GM19238 (cell line): ENCODE results near the gene FGB.
"Not testable (repeated sequence)": the region's sequence is repeated elsewhere in the genome, so short reads cannot be mapped to it uniquely, and the experiment has no call there.

Source experiments
- DNase-seq: peaks from one replicate; pipeline ENCODE4 v3.0.0; 2011; ENCODE audit warnings: low spot score; ENCODE audit not compliant: insufficient read length

FGB gene

GRCh38 chr4:154565704-154566103, 2.9 kb downstream of the FGB start:
- DNase-seq, result no peak

GRCh38 chr4:154566639-154567204, 3.9 kb downstream of the FGB start:
- DNase-seq, result no peak

DNA sequence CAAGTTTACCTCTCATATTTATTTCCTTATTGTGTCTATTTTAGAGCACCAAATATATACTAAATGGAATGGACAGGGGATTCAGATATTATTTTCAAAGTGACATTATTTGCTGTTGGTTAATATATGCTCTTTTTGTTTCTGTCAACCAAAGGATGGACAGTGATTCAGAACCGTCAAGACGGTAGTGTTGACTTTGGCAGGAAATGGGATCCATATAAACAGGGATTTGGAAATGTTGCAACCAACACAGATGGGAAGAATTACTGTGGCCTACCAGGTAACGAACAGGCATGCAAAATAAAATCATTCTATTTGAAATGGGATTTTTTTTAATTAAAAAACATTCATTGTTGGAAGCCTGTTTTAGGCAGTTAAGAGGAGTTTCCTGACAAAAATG, 6.2 kb downstream of the FGB start:
- DNase-seq, result no peak

DNA sequence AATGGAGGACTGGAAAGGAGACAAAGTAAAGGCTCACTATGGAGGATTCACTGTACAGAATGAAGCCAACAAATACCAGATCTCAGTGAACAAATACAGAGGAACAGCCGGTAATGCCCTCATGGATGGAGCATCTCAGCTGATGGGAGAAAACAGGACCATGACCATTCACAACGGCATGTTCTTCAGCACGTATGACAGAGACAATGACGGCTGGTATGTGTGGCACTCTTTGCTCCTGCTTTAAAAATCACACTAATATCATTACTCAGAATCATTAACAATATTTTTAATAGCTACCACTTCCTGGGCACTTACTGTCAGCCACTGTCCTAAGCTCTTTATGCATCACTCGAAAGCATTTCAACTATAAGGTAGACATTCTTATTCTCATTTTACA, 6.8 kb downstream of the FGB start:
- no peak for DNase-seq

- no peak for DNase-seq
These were observed 10.5 kb downstream of the FGB start for GRCh38 chr4:154573190-154573870.

DNA sequence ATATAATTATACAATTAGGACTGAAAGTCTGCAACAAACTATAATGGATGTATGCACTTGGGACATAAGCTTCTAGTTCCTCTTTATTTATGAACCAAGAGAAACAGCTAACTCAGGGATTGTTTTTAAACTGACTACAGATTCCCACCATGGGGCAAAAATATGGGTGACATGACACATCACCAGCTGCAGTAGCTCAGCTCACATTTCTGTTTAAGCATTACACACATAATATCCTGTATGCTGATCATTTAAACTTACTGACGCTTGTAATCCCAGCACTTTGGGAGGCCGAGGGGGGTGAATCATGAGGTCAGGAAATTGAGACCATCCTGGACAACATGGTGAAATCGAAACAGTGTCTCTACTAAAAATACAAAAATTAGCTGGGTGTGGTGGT, 11.5 kb downstream of the FGB start:
- no peak for DNase-seq

DNA sequence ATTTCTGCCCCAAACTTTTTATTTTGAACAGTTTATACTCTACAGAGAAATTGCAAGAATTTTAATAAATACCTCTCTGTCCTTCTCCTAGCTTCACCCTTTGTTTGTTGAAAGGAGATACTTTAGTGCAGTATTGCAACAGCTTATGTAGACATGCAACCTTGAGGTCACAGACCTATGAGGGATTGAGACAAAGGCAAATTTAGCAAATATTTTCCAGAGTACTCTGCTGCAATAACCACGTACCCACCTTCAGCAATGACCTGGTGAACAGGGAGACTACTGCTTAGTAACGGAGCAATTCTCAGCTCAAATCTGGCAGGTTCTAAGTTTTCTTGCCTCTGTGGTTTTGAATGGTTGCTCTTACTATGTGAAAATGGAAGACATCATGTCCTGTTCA, 14.5 kb downstream of the FGB start:
- no peak for DNase-seq

DNA sequence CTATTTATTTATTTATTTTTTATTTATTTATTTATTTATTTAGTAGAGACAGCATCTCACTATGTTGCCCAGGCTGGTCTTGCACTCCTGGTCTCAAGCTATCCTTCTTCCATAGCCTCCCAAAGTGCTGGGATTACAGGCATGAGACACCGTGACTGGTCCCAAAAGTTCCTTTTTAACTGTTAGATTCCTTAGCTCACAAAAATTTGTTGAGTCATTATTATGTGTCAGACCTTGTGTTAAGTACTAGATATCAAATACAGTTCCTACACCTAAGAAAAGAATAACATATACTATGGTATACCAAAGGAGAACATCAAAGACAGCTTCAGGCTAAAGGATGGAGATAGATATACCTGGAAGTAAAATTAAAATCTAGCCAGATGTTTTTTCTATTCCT, 16.1 kb downstream of the FGB start:
- no peak for DNase-seq

DNA sequence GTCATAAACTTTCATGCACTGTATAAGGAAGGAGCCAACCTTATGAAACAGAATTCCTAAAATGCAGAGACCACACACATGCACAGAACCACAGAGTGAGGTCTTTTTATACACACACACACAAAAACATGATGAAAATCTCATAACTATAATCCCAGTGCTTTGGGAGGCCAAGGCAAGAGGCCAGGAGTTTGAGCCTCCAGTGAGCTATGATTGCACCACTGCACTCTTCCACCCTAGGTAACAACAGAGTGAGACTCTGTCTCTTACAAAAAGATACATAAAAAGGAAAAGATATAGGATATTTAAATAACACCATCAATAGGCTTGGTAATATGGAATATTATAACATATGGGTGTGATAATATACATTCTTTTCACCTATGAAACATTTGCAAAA, 17.1 kb downstream of the FGB start:
- no peak for DNase-seq

DNA sequence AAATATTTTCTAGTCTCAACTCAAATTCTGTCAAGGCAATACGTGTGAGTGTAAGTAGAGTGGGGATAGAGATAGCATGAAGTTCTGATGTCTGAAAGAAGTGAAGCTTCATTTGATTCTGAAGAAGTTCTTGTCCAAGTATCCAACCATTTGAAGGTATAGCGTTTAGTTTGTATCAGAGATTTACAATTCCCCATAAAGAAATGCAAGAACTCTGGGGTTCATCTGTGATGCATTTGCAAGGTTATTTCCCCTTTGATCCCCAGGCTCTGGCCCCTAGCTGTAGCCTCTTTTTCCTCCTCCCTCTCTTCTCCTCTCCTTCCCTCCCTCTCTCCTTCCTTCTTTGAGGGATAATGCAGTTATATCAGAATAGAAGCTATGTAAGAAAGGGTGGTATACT, 19.9 kb downstream of the FGB start:
- no peak for DNase-seq

DNA sequence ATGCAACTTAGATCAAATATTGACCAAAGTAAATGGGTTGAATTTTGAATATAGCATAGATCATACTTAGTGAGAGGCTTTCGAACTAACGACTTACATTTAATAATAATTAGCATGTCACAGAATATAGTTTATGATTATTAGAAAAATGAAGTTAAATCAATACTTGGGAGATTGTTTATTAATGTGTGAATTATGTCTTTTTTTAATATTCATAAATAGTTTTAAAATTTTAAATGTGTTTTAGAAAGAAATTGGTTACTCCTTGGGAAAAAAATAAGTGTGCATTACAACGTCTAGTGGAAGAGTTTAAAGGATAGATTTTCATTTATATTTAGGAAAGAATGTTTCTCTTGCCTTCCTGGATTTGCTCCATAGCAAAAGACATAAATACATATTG, 20.4 kb downstream of the FGB start:
- DNase-seq, result no peak

DNA sequence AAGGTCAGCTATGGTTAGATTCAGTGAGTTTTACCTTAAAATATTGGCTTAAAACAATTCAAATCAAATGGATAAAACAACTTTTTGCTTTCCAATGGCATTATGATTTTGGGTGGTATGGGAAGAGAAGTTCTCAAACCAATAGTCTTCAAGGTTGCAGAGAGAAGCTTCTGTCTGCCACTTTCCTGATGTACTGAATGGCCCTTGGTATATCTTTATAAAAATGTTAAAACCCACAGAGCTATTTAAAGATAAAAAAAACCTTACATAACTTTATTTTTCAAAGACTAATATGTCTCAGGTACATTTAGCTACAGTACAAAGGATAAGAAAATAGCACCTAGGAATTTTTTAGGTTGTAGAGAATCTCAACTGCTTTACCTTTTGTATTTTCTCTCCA, 20.9 kb downstream of the FGB start:
- no peak for DNase-seq

- no peak for DNase-seq
These were observed 21.4 kb downstream of the FGB start for GRCh38 chr4:154584259-154584658.

- DNase-seq, result no peak
These were observed 22.7 kb downstream of the FGB start for GRCh38 chr4:154585369-154586018.

DNA sequence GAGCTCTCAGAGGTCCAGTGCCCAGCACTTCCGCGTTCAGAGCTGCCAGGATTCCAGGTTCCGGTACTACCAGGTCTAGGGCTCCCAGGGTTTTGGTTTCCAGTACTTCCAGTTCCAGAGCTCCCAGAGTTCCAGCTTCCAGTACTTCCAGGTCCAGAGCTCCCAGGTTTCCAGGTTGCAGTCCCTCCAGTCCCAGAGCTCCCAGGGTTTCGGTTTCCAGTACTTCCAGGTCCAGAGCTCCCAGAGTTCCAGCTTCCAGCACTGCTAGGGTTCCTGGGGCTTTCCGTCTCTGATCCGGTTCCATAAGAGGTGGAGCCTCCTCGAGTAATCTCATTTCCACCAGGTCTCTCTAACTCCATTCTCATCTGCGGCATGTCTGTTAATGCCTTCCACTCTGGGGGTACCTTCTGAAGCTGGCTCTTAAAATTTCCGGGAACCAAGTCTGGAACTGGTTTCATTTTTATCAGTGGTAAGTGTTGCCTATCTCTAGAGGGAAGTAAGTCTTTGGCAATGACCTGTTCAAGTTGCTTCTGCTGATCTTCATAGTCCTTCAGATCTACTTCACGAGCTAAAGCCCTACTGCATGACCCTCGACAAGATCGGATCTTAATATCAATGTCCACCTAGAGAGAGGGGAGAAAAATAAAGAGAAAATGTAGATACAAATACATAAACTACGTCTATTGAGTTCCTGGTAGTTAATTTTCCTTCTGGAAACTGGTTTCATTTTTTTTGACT, 23.7 kb downstream of the FGB start:
- no peak for DNase-seq

GRCh38 chr4:154588198-154588597, 25.4 kb downstream of the FGB start:
- DNase-seq, result no peak

DNA sequence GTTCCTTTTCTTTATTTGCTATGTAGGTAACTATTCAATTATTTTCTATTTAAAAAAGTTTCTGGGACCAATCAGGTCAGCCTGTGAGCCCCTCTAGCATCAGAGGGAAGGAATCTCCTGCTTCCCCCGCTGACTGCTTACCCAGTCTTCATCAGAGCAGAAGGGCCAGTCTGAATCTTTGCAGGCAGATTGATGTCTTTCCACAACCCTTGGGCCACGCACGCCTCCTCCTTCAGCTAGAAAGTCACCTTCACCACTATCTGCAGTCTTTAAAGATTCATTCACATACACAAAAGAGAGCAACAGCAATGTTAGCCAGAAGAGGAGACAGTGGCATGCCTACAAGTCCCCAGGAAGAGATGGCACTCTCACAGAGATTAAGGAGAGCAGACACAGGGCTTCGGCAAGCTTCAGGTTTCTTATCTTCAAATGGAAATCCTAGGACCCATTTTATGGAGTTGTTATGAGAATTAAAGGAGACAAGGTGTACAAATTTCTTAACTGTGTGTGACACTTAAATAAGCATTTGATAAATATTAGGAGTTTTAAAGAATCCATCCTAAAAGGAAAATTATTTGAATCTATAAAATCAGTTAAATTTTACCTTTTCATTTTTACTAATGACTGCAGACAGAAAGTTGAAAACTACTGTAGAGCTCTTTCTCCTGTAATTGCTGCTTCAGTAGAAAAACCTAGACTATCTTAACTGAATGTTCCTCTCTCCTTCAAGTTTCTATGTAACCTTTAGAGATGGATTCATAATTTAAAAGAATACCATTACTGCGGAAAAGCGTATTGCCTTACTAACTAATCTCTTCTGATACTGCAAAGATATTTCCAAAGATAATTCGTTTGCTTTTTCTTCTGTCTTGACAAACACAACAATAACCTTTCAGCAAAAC, 26.7 kb downstream of the FGB start:
- no peak for DNase-seq

DNA sequence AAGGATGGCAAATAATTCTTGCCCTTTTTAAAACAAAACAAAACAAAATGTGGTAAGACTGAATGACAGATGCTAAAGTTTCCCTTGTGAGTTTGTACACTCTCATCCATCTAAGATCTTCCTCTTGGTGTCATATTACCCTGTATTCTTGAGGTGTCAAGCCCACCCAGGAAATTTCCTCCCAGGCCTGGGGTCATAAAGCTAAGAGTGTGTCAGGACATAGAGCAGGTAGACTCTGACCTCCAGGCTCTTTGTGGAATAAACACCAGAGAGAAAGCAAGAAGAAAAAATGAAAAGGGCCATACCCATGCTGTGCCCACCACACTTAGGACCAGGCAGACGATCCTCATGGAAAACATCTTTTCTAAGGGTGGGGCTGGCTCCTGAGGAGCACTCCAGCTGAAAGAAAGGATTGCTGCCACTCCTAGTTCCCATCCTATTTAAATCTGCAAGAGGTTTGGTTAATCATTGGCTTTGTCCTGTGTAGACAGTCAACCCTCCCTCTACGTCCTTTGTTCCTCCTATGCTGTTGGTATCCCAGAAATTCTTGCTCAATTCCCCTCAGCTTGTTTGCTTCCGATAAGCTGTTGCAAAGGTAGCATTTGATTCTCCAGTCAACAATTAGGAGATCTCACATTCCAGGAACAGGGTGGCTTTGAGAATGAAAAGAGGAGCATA, 27.7 kb downstream of the FGB start, which contains the start of gene FGA:
TSS of gene FGA (minus strand) at position 414 of the 678 bp plus-strand sequence. CDS start at position 359, 55 bp downstream.
- DNase-seq, result no peak

DNA sequence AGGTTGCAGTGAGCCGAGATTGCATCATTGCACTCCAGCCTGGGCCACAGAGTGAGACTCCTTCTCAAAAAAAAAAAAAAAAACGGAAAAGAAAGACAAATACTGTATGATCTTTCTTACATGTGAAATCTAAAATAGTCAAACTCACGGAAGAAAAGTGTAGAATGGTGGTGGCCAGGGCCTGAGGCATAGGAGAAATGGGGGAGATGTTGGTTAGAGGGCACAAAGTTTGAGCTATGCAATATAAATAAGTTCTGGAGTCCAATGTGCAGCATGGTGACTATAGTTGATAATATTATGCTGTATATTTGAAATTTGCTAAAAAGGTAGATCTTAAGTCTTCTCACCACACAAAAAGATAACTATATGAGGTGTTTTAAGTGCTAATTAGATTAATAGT, 29.1 kb downstream of the FGB start:
- DNase-seq, result no peak

GRCh38 chr4:154593868-154594267, 31.1 kb downstream of the FGB start:
- no peak for DNase-seq

DNA sequence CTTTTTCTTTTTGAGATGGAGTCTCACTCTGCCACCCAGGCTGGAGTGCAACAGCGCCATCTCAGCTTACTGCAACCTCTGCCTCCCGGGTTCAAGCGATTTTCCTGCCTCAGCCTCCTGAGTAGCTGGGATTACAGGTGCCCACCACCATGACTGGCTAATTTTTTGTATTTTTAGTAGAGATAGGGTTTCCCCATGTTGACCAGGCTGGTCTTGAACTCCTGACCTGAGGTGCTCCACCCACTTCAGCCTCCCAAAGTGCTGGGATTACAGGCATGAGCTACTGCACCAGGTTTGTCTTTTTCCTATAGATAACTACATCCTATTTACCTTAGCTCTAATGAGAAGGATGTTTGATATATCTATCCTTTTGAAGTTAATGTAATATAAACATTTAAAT, 31.5 kb downstream of the FGB start:
- DNase-seq, result not testable (repeated sequence)
